NT2/D1 (cell line): ENCODE data around the gene KCNJ12.
"Not testable (repeated sequence)": the region's sequence is repeated elsewhere in the genome, so short reads cannot be mapped to it uniquely, and the experiment has no call there.

Experiments
- YY1 ChIP-seq: IDR thresholded peaks from 2 replicates; pipeline ENCODE4 v1.6.1; 2011; ENCODE audit not compliant: insufficient read length, insufficient read depth
- ZNF274 ChIP-seq: IDR thresholded peaks from 2 replicates; pipeline ENCODE4 v1.6.1; 2011; ENCODE audit warnings: mild to moderate bottlenecking, low read depth, low read length

- not testable (repeated sequence) for TF ChIP-seq ZNF274, YY1
These were observed 50.7 kb downstream of the KCNJ12 start for GRCh38 chr17:21426876-21427275.
